HG03066 (cell line): ENCODE data around the gene DLD.
"Not testable (repeated sequence)": the region's sequence is repeated elsewhere in the genome, so short reads cannot be mapped to it uniquely, and the experiment has no call there.

ENCODE experiments used
- ATAC-seq: cut with Tn5 transposase; IDR thresholded peaks from one replicate; pipeline ENCODE4 v1.9.1; 2021; ENCODE audit warnings: low read depth; ENCODE audit not compliant: unreplicated experiment

The DLD gene

DNA sequence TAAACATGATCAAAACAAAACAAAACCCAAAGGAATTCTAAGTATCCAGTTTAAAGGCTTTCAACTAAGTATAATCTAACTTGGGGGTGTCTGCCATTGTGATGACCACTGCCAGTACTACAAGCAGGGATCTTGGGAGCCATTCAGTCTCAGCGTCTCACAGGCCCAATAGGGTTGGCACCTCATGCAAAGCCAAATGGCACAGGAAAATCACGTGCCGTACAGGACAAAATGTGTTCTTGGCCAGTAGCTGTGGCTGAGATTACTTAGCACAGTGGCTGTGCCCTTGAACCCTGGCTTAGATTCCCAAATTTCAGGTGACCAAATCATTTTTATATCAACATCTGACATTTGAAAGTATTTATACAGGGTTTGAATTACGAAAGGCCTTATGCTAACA lies 50.0 kb downstream of the DLD start:
- ATAC-seq = no peak

DNA sequence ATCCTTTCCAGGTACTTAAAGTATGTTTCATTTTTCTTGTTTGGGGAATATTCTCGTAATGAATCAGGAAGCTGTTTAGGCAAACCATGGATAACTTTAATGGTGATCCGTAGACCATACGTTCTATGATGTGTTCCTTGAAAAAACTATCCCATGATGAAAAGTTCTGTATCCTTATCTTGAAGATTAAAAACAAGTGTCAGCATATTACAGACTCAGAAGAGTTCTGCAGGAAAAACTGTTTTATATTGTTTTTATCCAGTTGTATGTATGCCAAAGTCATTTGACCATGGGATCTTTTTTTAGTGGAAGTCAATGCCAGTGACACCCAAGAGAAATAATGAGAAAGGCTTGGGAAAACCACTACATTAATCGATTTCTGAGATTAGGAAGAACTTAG lies 52.0 kb downstream of the DLD start:
- ATAC-seq = no peak

DNA sequence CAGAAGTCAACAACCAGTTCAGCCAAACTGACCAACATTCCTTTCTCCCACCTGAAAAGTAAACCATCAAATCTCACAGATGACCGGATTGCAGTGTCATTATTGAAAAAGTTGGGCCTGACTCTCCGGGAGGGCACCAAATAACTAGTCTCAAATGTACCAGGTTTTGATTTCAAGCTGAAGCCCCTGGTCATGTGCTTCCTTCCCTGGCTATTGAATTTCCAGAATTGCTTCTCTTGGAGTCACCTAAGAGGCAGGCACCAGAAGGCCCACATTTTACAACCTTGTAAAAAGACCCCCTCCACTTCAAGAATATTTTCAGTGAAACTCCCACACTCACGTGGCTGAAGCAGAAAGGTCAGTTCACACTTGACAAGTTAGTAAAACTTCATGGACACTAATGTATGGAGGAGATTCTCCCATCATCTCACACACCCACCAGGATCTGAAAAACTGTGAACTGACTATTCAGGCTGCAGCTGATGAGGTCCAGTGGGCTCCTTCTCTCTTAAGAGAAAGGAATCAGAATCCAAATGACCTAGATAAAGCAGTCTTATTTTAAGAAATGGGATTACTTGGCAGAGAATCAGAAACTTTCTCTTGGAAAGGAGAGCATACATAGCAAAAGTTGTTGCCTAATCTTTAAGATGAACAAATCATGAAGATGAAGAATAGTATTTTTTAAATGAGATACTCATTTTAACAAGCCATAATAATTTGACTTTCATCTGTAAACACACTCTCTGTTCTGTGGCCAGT lies 53.6 kb downstream of the DLD start:
- ATAC-seq = no peak

DNA sequence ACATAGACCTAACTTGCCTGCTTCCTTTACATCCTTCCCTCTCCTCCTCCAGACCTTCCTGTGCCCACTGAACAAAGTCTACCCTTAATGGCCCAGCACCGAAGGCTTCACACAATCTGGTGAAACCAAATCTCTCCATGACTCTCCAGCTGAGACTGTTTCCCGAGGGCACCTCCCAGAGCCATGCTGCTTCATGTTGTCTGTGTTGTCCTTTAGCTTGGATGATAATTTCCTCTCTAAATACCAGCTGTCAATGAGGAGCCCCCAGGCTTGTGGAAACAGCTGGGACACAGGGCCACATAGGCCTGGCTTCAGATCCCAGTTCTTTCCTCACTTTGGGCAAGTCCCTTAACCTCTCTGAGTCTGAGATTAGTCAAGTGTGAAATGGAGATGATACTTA lies 54.3 kb downstream of the DLD start:
- ATAC-seq = no peak

DNA sequence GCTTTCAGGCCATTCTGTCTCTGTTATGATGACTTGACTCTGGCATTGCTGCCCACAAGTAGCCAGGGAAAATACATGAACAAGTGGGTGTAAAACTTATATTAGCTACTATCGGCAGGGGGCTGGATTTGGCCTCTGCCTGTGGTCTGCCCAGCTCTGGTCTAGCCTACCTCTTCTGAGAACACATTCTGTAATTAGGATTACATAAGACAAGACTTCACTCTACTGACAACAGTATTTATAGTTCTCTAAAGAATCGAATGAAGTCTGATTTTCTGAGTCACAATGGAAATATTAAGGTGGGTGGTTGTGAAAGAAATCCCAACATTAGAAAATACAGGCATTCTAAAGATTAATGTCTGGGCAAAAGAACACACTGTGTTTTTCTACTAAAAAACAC lies 55.5 kb downstream of the DLD start:
- ATAC-seq = no peak

DNA sequence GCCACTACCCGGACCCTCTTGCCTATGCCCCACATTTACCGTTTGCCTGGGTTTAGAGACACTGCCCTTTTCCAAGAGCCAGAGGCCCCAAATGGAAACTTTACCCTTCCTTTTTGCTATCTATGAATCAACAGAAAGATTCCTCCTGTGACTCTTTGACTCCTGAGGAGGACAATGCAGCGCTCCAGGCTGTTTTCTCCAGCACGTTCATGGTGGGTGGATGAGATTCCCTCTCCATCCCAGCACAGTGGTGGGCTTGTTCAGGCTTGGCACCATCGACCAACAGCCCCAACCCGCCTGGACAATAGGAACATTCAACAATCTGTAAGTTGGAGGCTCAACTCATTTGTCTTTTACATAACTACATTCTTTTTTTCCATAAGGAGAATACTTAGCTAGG lies 55.9 kb downstream of the DLD start:
- ATAC-seq = no peak

DNA sequence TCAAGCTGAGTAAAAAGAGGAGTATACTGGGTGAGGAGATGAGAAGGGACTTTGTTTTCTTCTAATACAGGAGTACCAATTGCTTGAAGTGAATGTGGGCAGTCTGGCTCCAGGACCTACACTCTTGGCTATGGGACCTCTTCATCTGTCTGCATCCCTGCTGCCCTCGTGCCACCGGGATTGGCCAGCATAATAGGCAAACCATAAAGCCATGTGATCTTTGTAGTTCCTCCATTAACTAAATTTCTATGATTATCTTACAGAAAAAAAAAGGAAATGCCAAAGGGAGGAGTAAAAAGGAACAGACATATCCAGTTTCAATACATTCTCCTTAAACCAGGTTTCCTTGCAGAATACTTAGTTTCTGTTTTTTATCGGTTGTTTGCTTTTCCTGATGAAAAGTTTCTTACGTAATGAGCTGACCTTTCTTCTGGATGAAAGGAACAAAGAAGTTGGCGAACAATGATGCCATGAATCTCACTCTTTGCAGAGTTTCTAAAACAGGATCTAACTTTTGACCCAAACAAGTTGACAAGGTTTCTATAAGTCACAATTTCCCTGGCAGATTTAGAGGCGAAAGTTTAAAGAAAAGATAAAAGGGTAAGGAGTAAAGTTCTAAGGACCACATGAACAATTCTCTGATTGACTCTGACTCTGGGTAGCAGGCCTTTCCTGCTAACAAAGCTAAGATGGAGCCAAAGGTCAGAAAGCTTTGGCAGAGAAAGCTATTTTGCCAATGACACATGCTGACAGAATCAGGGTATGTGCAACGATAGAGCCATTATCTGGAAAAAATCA lies 57.9 kb downstream of the DLD start:
- no peak for ATAC-seq

DNA sequence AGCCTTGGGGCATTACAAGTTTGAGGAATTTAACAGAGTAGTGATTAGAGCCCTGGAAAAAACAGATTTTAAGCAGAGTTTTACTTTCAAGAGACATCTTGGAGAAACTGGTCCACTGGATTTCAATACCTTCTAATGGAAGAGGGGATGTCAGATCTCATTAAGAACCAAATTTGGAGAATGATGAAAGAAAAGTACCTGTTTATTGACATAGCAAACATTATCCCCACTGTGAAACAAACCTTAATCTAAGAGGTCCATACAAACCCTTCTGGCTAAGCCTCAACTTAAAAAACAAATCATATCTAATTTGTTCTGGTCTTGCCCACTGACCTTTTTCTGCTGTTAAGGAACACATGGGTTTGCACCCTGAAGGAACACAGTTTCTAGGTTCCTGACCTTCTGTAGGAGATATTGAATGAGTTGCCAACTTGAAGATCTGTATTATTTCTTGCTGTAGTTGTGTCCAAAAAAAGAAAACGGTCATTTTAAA lies 58.5 kb downstream of the DLD start:
- no peak for ATAC-seq

DNA sequence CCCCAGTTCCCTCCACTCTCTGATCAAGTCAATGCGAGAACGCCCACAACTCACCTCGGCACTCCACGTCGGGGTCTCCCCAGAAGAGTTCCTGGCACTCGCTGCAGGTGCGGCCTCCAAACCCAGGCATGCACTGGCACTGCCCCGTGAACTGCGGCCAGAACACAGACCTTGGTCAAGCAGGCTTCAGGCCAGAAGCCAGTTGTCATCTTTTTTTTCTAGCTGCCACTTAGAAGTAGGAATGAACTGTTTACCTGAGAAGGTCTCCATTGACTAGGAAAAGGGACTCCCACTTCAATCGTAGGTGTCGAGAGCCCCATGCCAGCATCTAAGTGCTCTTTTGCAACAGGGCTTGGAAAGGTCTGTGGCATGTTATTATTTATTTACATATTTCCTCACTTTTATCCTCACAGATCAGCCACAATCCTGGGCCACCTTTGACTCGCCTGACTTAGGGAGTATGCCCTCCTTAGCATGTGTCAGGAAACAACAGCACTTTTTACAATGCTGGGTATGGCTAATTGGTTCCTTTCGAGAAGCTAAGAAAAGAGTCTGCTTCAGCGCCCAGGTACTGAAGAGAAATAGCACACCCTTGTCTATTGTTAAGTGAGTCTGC lies 60.3 kb downstream of the DLD start:
- no peak for ATAC-seq

DNA sequence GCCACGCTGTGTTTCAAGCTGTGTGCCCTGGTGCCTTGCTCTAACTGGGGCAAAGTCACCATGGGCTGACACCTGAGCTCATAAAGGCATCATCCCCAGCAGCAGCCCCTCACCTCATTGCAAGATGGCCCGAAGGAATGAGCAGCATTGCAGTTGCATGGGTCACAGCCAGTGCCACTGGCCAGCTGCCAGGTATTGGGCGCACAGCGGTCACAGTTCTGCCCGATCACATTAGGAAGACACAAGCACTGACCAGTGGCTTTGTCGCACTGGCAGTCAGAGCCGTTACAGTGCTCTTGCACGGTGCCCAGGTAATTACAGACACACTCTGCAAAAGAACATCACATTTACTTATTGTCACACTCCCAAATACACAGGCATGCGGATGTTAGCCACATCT lies 60.9 kb downstream of the DLD start:
- no peak for ATAC-seq

DNA sequence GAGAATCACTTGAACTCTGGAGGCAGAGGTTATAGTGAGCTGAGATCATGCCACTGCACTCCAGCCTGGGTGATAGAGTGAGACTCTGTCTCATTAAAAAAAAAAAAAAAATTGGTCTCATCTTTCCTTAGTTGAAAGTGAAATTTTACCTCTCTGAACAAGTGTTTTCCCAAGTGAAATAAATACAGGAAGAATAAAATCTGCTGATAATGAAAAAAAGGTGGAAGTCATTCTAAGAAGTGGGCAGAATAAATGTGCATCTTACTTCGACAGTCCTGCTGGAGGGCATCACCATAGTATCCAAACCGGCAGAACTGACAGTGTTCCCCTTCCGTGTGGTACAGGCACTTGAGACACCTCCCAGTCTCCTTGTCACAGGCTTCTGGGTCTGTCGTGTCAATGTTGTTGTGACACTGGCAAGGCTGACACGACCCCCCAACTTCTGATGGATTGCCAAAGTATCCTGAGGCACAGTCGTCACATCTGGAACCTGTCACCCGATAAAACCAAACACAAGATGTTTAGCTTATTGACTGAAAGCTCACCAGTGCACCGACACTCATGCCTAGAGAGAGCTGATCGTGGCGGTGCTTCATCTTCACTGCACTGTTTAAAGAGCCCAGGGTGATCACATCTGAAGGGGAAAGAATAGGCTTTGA lies 62.4 kb downstream of the DLD start:
- ATAC-seq = no peak

DNA sequence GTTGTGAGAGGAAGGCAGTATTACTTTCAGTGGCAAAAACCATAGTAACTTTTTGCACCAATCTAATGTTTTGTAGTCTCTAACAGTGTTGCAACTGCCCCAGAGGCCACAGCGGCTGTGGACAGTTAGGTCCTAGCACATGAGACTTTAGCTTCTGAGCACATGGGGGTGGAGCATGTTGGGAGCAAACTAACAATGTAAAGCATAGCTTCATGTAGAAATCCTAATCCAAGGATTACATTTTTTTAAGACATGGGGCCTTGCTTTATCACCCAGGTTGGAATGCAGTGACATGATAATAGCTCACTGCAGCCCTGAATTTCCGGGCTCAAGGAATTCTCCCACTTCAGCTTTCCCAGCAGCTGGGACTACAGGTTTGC lies 62.9 kb downstream of the DLD start:
- ATAC-seq = no peak

DNA sequence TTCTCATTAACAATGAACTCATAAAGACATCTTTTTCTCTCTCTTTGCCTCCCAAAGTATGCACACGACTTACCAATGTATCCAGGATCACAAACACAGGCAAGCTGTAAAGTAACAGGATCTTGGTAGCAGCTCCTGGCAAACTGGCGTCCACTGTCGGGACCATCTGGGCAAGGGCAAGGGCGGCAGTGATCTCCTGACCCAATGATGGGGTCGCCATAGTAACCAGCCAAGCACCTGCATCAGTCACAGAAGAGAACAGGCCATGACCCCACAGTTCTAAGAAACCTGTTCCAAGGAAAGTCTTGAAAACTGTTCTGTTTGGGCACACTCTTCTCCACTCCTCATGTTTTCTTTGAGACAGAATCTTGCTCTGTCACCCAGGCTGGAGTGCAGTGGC lies 64.4 kb downstream of the DLD start:
- no peak for ATAC-seq

DNA sequence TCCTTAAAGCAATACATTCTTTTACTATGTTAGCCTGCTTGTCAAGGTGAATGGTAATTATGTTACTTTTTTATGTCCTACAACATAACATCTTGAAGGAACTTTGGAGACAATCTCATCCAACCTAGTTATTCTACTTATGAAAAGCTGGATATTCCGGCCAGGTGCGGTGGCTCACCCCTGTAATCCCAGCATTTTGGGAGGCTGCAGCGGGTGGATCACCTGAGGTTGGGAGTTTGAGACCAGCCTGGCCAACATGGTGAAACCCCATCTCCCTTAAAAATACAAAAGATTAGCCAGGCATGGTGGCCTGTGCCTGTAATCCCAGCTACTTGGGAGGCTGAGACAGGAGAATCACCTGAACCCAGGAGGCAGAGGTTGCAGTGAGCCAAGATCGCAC lies 66.0 kb downstream of the DLD start:
- not testable (repeated sequence) for ATAC-seq

DNA sequence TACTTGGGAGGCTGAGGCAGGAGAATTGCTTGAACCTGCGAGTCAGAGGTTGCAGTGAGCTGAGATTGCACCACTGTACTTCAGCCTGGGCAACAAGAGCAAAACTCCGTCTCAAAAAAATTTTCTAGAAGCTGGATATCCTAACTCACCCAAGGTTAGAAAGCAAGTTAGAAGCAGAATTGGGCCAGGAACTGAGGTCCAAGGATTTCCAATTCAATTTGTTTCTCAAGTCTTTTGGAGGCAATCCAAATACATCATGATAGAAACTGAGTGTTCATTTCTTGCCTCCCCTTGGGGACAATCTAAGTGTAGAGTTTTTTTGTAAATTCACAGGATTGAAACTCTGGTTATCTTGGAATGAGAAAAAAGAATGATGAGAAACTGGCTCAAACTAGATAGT lies 66.5 kb downstream of the DLD start:
- ATAC-seq = no peak

DNA sequence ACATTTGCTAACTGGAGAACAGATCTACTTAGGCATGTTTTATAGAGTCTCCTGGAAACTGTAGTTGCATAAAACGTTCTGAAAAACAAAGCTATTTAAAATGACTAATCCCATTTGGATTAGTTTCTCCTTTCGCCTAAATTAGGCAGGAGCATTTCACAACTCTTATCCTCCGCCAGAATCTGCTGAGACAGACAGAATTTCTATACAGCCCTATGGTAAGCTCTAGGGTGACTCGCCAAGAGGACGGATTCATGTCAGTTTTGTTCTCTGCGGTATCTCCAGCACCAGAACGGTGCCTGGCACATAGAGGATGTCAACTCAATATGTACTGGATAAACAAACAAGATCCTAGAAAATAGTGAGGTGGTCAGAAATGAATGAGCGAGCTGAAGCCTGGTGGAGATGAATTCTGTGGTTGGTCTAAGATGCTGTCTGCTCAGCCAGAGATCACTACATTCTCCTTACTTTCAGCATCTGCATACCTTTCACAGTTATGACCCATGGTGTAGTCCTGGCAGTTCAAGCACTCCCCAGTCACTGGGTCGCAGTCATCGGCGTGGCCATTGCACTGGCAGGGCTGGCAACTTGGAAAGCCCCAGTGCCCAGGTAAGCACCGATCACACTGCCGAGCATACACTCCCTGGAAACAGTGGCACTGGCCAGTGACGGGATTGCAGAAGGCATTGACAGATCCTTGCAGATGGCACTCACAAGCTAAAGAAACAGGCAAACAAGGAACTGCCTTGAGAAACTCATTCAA lies 68.0 kb downstream of the DLD start:
- ATAC-seq = no peak

DNA sequence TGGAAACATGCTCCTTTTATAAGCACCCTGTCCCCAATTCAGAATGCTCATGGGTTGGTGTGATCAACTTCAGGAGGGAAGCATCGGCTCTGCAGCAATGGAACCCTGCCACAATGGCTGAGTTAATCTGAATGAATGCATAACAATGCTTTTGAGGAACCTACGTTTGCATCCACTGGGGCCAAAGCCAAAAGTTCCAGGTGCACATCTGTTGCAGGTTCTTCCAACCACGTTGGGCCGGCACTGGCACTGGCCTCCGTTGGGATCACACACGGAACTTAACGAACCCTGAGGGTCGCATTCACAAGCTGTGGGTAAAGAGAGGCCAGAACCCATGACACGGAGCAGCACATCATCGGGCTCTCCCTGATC lies 68.5 kb downstream of the DLD start:
- no peak for ATAC-seq

DNA sequence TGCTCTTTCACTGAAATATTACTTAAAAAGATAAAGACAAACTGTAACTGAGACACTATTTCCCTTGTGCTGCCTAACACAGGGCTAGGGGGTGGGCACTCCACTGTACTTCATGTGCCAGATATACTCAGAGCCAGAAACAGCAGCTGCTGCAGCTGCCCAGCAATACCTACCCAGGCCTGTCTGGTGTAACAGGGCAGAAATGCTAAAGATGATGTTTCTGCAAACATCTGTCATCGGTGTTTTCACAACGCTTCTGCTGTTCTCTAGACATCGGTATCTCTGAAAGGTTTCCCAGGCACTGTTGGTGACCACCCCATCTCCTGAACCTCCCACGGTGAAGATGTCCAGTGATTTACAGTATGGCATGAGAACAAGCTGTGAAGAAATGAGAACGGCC lies 69.3 kb downstream of the DLD start:
- no peak for ATAC-seq

DNA sequence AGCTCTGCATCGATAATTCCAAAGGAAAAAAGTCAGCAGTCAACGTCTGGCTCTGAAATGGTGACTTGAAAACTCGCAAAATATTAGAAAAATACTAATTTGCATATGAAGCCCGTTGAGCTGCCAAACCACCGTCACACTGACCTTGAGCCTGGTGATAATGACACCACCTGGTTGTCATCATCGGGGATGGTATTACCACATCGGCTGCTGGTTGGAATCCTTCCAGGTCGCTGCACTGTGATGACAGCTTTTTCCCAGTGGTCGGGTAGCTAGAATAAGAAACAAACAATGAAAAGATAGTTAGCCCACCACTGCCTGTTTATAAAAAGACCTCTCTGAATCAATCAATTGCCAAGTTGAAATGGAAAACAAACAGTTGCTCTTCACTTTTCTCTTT lies 70.4 kb downstream of the DLD start:
- ATAC-seq = no peak

DNA sequence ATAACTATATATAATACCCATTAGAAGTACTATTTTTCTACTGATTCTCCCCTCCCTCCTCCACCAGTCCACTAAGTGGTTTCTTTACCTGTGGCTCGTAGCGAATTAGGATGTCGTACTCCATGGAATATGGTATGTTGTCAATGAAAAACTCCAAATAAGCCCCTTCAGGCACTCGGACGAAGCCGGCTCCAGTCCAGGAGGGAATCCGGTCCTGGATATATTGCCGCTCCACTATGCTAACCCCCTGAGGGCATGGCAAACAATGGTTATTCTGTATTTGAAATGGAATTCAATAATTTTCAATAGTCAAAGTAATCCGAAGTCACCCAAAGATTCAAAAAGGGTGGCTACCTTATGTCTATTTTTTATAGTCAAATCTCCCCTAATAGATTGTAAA lies 71.8 kb downstream of the DLD start:
- ATAC-seq = no peak

DNA sequence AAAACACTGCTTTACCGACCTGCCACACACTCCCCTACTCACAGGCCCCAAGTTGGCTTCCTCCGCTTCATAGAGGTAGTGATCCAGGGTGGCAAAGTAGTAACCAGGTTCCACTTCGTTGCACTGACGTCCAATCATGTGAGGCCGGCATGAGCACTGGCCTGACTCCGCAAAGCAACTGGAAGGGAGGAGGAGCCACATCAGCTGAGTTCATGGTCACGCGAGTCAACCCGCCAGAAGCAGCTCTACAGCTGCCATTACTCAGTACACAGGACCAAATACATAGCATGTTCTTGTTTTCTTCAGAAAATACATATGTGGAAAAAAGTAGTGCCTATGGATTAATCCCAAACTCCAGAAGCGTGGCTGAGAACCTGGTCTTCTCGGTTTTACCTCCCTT lies 73.5 kb downstream of the DLD start:
- no peak for ATAC-seq
